Esophagus muscularis mucosa (tissue), 4 donors: ENCODE results near the gene TAS2R13. TPM values are rescaled to one million over a fixed set of nuclear protein-coding genes. Genes with fewer than 3 reads are reported as not detected.

Experiments
- DNase-seq: peaks from one replicate; pipeline ENCODE4 v3.0.0-alpha.2; 2017; ENCODE audit errors: extremely low spot score
- H3K27ac ChIP-seq, 4 donors: fragments of 200-600 bp; sonication (generic); replicated peaks in 1 of 4; 1 replicate in 3 of 4; 2 replicates in 1 of 4; pipeline ENCODE4 v1.5.1; 2016 to 2019; ENCODE audit warnings: mild to moderate bottlenecking in 1 of 4
- H3K27me3 ChIP-seq, 4 donors: fragments of 200-600 bp; sonication (generic); one replicate each; pipeline versions ENCODE4 v1.5.1 to v1.6.0; 2016 to 2019
- H3K36me3 ChIP-seq, 4 donors: fragments of 200-600 bp; sonication (generic); one replicate each; pipeline ENCODE4 v1.5.1; 2016 to 2019
- H3K4me1 ChIP-seq, 4 donors: fragments of 200-600 bp; sonication (generic); one replicate each; pipeline ENCODE4 v1.5.1; 2016 to 2019
- H3K4me3 ChIP-seq, 4 donors: fragments of 200-600 bp; sonication (generic); 1 replicate in 2 of 4; 2 replicates in 2 of 4; pipeline ENCODE4 v1.5.1; 2016 to 2019; ENCODE audit warnings: mild to moderate bottlenecking in 4 of 4, moderate library complexity in 1 of 4
- H3K9me3 ChIP-seq, 4 donors: fragments of 200-600 bp; sonication (generic); 1 replicate in 3 of 4; 2 replicates in 1 of 4; pipeline ENCODE4 v1.5.1; 2016 to 2019
- CTCF ChIP-seq, 3 experiments: fragments of 200-600 bp in 2 of 3; fragments of 450-650 bp in 1 of 3; sonication (generic) in 2 of 3; IDR thresholded peaks; one replicate each; pipeline ENCODE4 v1.5.1; 2017 to 2019; ENCODE audit warnings: antibody characterized with exemption in 3 of 3, mild to moderate bottlenecking in 2 of 3, moderate library complexity in 1 of 3
- EP300 ChIP-seq: sonication (generic); formaldehyde crosslinking; IDR thresholded peaks from one replicate; pipeline ENCODE4 v1.6.1; 2017; ENCODE audit warnings: antibody characterized with exemption
- POLR2A ChIP-seq: fragments of 450-650 bp; IDR thresholded peaks from one replicate; pipeline ENCODE4 v1.6.1; 2017; ENCODE audit warnings: antibody characterized with exemption, moderate library complexity, mild to moderate bottlenecking, low read depth
- POLR2AphosphoS5 ChIP-seq, 2 donors: sonication (generic); formaldehyde crosslinking; IDR thresholded peaks; one replicate each; pipeline ENCODE4 v1.6.1; 2017; ENCODE audit warnings: antibody characterized with exemption in 2 of 2
- WGBS: methylation state at CpG from one replicate; pipeline ENCODE4 v1.1.5; 2018; 5-methylcytosine and 5-hydroxymethylcytosine counted together
- intact Hi-C: fragments of 100-400 bp; cut with DNase I; formaldehyde crosslinking; loops from one replicate; pipeline ENCODE4 v1.15.1; 2023
- total RNA-seq, 4 donors: library from RNA; depleted of rRNA; stranded (reverse); fragments of >200 nt; gene quantifications; one replicate each; pipeline versions ENCODE4 v1.1.0 to v1.2.1, GENCODE V29; 2016

TAS2R13 gene
- total RNA-seq, result 1 to 10 TPM in 1 of 4 donors, under 1 TPM in 3; 0.52 to 1.7 (median 0.80) TPM

GRCh38 chr12:10909462-10909861 lies at the start of gene TAS2R13:
Gene TAS2R13 (minus strand): TSS chr12:10909562. CDS start chr12:10909298, 264 bp downstream.
- no peak within 1 kb of the TSS for H3K4me3 ChIP-seq
- intact Hi-C loops, result no loop called here
- DNase-seq, result no peak
- TF ChIP-seq POLR2AphosphoS5 (IDR thresholded peaks at IDR 0.05), result no peak
- TF ChIP-seq CTCF (IDR thresholded peaks at IDR 0.05), result no peak
- TF ChIP-seq EP300, result no peak
- TF ChIP-seq POLR2A, result no peak
- H3K9me3 ChIP-seq, result peaks cover 0 to 19% (median 10%) of the 10 kb centered on the region in 4 donors
- no peak within 1 kb of the TSS for H3K27ac ChIP-seq
- H3K36me3 ChIP-seq, result no peaks in the 10 kb centered on the region
- H3K27me3 ChIP-seq, result no peaks in the 10 kb centered on the region
- H3K4me1 ChIP-seq, result no peaks in the 10 kb centered on the region
- 95% methylated on average over 1 of the region's 1 CpG for WGBS

GRCh38 chr12:10957741-10958140 lies 48.4 kb upstream of the TAS2R13 start:
- intact Hi-C loops, result no loop called here

GRCh38 chr12:10956085-10956484 lies 46.7 kb upstream of the TAS2R13 start:
- H3K27me3 ChIP-seq, result no peaks in the 10 kb centered on the region
- no peak for DNase-seq
- peaks cover 0 to 7% (median 4%) of the 10 kb centered on the region in 4 donors for H3K9me3 ChIP-seq
- H3K36me3 ChIP-seq, result no peaks in the 10 kb centered on the region
- H3K27ac ChIP-seq, result no peak overlapping the region
- H3K4me1 ChIP-seq, result no peaks in the 10 kb centered on the region
- no peak overlapping the region for H3K4me3 ChIP-seq
- no peak for TF ChIP-seq CTCF (IDR thresholded peaks at IDR 0.05)
- TF ChIP-seq EP300, result no peak
- no peak for TF ChIP-seq POLR2AphosphoS5 (IDR thresholded peaks at IDR 0.05)
- no peak for TF ChIP-seq POLR2A
- intact Hi-C loops, result no loop called here

More at GRCh38 chr12:10957741-10958140, 48.4 kb upstream of the TAS2R13 start:
- Histone ChIP-seq H3K4me1 (no peaks in the 10 kb centered on the region), H3K9me3 (peaks cover 0 to 7% (median 4%) of the 10 kb centered on the region in 4 donors), H3K27me3 (no peaks in the 10 kb centered on the region), H3K27ac (no peak overlapping the region), H3K36me3 (peaks cover 0 to 4% (median 0%) of the 10 kb centered on the region in 4 donors), H3K4me3 (no peak overlapping the region)
- no peak for DNase-seq
- TF ChIP-seq EP300 (no peak), POLR2AphosphoS5 (IDR thresholded peaks at IDR 0.05) (no peak), CTCF (IDR thresholded peaks at IDR 0.05) (no peak), POLR2A (no peak)

- intact Hi-C loops, result no loop called here
- Histone ChIP-seq H3K4me3 (no peak overlapping the region), H3K4me1 (no peaks in the 10 kb centered on the region), H3K36me3 (no peaks in the 10 kb centered on the region), H3K27me3 (no peaks in the 10 kb centered on the region), H3K9me3 (peaks cover 0 to 7% (median 4%) of the 10 kb centered on the region in 4 donors), H3K27ac (no peak overlapping the region)
- TF ChIP-seq EP300 (no peak), POLR2AphosphoS5 (IDR thresholded peaks at IDR 0.05) (no peak), CTCF (IDR thresholded peaks at IDR 0.05) (no peak), POLR2A (no peak)
- WGBS, result 96% methylated on average over 4 of the region's 4 CpGs
- no peak for DNase-seq
Observed at GRCh38 chr12:10952645-10953044, 43.3 kb upstream of the TAS2R13 start.

- Histone ChIP-seq H3K9me3 (no peaks in the 10 kb centered on the region), H3K27me3 (no peaks in the 10 kb centered on the region), H3K4me3 (no peak overlapping the region), H3K4me1 (no peaks in the 10 kb centered on the region), H3K36me3 (no peaks in the 10 kb centered on the region), H3K27ac (no peak overlapping the region)
- no peak for DNase-seq
- 98% methylated on average over 2 of the region's 2 CpGs for WGBS
- intact Hi-C loops, result no loop called here
- TF ChIP-seq CTCF (IDR thresholded peaks at IDR 0.05) (no peak), EP300 (no peak), POLR2A (no peak), POLR2AphosphoS5 (IDR thresholded peaks at IDR 0.05) (no peak)
Observed at GRCh38 chr12:10943167-10943566, 33.8 kb upstream of the TAS2R13 start.
